Stimulated activated CD4-positive, alpha-beta T cell treated with anti-CD3 and anti-CD28 coated beads, Interleukin-12 subunit alpha, Interleukin-12 subunit beta, amount 100 ng/mL, for 4 hours (primary cell): ENCODE data around the gene MAPK9.
"Not testable (repeated sequence)": the region's sequence is repeated elsewhere in the genome, so short reads cannot be mapped to it uniquely, and the experiment has no call there.

ENCODE experiments used
- DNase-seq: peaks from one replicate; pipeline ENCODE4 v3.0.0-alpha.2; 2020

The MAPK9 gene

DNA sequence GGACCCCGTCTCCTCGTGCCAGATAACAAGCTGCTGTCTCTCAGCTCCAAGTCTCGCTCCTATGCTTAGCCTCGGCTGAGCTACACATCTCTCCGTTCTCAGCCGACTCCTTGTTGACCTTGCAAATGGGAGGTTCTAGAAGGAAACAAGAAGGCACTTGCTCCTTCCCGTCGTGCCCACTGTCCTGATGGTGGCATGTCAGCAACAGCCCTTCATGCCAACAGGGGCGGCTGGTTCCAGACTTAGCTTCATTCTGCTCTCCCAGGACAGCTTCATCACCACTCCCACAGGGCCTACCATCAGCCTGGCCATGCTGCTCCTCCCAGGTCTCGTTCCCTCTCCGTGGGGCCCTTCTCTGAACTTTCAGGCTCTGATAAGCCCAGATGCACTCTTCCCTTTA is 69.8 kb downstream of the MAPK9 start:
- no peak for DNase-seq

DNA sequence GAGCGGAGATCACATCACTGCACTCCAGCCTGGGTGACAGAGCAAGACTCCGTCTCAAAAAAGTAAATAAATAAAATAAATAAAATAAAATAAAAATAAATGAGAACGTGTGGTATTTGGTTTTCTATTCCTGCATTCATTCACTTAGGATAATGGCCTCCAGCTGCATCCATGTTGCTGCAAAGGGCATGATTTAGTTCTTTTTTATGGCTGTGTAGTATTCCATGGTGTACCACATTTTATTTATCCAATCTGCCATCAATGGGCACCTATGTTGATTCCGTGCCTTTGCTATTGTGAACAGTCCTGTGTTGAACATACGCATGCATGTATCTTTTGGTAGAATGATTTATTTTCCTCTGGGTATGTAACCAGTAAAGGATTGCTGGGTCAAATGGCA is 74.1 kb downstream of the MAPK9 start:
- no peak for DNase-seq

DNA sequence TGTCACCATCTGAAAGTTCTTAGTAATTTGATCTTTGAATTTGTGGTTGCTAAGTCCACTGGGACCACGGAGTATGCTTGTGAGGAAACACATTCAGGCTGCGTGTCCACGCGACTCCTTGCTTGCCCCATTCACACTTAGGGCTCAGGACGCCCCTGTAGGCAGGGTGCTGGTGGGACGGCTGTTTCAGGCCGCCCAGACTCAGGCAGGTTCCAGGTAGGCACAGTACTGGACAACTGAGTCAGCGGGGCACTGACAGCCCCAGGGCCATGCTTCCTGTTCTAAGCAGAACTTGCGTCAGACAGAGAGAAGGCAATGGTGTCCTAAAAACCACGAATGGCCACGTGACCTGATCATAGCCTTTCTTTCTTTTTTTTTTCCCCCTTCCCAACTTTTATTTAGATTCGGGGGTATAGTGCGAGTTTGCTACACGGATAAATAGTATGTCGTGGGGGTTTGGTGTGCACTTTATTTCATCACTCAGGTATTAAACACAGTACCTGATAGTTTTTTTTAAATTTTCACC is 75.2 kb downstream of the MAPK9 start:
- no peak for DNase-seq

DNA sequence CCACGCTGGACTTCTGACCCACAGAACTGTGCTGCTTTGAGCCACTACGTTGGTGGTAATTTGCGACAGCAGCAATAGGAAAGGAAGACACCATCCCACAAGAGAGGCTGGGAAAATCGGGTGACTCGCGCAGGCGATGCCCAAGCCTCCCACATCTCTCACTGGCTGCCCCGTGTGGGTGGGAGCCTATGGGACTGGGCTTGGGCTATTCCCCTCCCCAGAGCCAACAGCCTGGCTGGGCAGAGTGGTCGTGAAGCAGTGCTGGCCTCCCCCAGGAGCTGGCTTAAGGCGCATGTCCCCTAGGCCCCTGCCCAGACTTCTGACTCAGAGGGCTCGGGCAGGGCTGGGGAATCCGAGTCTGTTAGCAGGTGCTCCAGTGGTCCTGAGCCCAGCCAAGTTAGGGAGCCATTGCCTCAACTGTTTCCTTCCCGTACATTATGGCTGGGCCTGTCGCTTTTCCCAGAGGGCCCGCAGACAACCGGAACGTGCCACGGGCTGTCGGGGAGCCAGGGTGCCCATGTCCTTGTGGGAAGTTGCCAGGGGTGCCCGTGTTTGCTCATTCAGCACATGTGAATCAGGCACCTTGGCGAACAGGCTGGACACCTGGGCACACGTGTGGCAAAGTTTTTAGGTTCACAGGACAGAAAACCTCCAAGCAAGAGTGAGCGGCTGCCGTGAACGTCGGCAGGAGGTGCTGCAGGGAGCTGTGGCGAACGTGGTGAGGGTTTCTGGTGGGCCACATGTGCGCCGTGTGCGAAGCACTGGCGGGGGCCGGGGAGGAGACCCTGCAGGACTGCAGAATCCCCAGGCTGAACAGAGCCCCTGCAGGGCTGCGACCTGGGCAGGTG is 75.9 kb downstream of the MAPK9 start:
- no peak for DNase-seq

DNA sequence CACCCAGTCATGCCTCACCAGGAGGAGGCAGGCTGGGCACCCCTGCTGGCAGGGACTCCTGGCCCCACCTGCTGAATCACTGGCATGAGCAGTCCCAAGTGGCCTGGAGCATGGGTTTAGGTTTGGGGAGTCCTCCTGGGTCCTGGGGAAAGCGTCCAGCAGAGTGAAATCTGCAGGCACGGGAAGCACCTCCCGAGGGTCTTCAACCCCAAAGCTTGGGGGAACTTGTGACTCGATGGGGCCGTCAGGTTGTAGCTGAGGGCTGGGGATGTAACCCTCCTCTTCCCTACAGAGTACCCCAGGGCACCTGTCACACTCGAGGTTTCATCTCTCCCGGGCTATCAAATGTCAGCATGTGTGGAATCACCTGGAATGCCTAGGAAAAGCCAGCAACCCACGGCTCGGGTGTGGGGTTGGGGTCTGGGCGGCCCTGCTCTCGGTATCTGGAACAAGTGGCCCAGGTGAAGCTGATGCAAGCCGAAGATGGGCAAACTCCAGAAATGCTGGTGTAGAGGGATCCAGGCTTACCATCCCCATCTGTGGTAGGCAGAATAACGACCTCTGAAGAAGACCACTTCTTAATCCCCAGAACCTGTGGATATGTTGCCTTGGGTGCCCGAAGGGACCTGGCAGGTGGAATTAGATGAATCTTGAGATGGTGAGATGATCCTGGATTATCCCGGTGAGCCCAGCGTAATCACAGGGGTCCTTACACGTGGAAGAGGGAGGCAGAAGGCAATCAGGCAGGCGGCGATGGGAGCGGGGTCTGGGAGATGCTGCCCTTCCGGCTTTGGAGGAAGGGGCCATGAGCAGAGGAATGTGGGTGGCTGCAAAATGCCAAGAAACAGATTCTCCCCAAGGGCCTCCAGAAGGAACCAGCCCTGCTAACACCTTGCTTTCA is 76.8 kb downstream of the MAPK9 start:
- DNase-seq = no peak

DNA sequence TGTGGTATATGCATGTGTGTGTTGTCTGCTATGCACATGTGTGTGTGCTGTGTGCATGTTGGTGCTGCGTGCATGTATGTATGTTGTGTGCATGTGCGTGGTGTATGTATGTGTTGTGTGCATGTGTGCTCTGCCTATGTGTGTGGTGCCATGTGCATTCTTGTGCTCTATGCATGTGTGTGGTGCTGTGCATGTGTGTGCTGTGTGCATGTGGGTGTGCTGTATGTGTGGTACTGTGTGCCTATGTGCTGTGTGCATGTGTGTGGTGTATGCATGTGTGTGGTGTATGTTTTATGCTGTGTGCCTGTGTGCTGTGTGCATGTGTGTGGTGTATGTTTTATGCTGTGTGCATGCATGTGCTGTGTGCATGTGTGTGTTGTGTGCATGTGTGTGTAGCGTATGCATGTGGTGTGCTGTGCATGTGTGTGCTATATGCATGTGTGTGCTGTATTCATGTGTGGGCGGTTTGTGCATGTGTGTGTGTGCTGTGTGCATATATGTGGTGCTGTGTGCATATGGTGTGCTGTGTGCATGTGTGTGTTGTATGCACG is 78.2 kb downstream of the MAPK9 start:
- DNase-seq = no peak

DNA sequence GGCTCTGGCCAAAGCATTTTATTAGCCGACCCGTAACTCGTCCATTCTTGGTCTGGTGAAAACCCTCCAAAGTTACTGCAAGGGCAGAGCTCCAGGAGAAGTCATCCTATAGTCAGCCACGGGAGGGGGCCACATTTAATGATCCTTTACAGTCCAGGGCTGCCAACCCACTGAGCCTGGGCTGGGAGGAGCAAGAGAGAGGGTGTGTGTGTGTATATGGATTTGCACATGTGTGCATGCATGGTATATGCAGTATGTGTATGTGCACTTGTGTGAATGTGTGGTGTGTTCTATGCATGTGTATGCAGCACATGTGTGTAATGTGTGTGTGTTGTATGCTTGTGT is 78.7 kb downstream of the MAPK9 start:
- no peak for DNase-seq

DNA sequence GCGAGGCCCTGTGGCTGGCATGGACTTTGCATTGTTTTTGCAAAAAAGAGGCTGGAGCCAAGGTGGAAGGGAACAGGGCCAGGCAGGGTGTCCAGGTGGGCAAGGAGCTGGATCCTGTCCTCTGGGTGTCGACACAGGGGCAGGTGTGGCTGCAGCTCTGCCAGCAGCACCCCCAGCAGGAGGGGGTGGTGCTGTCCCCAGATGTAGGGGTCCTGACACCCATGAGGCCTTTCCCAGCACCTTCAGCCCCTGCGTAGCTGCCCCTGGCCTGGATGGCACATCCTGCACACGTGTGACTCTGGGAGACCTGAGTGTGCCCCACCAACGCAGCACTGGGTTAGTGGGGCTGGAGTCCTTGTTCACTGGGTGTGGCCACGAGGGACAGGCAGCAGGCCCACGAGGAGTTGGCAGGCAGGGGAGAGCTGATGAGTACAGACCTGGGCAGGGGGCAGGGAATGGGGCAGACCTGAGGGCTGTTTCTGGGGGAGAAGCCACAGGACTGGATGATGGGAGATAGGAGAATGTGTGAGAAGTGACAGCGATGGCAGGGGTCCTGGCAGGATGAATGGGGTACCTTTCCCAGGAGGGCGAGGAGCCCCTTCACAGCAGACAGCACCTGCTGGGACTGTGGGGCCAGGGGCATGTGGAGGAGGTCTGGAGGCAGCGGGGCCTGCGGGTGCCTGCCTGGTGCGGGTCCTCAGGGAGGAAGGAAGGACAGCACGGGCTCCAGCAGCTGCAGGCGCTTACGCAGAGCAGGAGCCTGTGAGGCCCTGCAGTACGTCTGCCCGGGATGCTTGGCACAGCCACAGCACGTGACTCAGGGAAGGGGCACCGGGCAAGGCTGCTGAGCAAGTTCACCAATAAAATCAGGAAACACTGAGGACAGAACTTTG is 79.3 kb downstream of the MAPK9 start:
- DNase-seq = no peak

DNA sequence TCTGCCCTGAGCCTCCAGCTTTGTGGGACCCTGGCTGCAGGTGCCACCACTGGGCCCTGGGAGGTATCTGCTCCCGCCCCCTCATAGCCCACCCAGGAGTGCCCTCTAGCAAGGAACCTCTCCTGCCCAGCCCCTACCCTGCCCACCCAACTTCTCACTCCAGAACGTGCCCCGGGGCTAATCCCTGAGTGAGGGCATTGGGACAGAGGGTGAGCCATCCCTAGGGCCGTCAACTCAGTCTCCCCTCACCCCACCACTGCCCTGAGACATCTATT is 80.2 kb downstream of the MAPK9 start:
- no peak for DNase-seq

DNA sequence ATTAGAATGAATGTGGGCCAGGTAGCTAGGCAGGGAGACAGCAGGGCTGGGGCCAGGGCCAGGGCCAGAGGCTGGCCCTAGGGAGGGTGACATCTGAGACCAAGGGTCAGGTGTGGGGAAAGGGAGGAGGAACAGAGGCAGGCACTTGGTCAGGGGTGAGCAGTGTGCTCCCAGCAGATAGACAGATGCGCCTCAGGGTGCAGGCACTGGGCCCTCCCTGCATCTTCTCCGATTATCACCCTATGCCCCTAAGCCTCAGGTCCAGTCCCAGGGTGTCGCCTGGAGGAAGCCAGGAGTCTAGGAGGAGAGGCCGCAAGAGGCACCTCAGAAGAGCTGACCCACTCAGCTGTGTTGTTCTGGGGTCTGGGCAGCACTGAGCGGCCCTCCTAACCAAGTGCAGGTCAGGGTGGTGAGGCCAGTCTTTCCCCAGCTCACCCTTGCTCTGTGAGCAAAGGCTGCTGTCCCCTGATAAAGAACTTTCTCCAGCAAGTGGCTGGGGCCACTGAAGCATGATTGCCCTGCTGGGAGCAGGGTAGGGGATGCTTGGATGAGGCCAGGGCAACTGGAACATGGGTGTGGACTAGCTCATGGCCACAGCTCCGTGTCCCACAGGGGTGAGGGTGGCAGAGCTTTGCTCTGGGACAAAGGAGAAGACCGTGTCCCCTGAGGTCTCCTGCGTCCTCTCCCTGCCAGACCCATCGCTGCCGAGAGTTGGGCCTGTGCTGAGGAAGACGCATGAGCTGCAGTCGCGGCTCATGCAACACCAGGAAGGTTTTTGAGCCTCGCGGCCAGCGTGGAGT is 80.7 kb downstream of the MAPK9 start:
- no peak for DNase-seq

DNA sequence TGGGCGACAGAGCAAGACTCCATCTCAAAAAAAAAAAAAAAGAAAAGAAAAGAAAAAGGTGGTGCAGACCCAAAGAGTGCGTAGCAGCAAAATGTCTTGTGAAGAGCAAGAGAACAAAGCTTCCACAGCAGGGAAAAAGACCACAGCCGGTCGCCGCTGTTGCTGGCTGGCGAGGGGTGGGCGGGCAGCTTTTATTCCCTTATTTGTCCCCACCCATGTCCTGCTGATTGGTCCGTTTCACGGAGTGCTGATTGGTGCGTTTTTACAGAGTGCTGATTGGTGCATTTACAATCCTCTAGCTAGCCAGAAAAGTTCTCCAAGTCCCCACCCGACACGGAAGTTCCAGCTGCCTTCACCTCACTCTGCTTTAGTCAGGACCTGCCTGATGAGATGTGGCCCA is 81.8 kb downstream of the MAPK9 start:
- not testable (repeated sequence) for DNase-seq

DNA sequence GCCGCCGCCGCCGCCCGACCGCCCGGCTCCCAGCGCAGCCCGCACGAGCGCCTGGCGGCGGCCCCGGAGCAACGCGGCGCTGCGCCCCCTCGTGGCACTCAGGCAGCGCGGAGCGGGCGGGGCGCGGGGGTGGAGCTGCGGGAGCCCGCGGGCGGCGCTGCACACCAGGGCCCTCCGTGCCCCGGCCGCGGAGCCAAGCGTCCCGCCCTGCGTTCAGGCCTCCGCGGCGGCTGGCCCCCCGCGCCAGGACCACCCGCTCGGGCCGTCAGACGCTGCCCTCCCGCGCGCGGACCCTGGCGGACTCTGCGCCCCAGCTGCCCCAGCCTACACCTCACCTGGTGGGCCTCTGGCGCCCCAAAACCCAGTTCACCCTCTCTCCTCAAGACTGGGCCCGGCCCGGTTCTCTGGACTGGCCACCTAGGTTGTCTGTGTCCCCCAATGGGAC is 82.7 kb downstream of the MAPK9 start, which contains the start of gene RASGEF1C:
Gene RASGEF1C, minus strand, starts transcription at position 75 of the 445 bp plus-strand sequence. CDS start 71,159 bp downstream, outside the sequence.
- peak; percentile 69 for DNase-seq

DNA sequence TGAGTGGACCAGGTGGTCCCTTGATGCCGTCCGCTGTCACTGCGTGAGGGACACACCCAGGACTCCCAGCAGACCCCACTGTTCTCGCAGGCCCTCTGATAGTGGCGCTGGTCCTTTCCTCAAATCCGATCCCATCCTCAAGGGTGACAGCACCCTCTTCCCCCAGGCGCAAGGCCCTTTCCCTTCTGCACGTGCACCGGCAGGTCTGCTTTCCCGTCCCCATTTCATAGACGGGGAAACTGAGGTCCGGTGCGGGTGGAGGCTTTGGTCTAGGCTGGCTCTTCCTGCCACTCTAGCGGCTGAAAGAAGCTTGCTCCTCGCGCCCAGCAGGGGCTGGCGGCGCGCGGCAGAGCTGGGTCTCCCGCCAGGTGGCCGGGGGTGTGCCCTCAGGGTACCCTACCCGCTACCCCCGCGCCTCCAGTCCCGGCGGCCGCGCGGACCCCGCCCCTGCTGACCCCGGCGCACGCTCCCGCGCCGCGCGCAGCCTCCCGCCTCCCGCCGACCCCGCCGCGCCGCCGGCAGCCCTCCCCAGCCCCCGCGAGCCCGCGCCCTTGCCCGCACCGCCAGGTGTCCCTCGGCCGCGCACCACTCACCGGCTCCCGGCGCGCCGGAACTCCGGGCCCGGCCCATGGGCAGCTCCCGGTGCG is 83.3 kb downstream of the MAPK9 start:
- DNase-seq = peak; percentile 12

DNA sequence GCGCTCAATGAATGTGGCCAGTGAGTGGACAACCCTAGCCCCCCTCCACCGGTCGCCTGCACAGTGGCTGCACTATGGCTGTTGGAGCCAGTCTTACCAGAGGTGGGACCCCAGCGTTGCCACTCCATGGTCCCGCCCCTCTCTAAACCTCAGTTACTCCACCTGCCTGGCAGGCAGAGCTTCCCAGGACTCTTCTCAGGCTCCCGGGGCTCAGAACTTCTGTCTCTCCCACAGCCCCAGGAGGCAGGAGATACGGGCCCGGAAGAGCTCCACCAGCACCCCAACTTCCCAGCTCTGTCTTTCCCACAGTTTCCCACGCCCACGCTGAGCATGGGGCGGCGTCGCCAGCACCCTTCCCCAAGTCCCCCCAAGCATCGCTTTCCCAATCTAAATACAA is 83.8 kb downstream of the MAPK9 start:
- DNase-seq = no peak

DNA sequence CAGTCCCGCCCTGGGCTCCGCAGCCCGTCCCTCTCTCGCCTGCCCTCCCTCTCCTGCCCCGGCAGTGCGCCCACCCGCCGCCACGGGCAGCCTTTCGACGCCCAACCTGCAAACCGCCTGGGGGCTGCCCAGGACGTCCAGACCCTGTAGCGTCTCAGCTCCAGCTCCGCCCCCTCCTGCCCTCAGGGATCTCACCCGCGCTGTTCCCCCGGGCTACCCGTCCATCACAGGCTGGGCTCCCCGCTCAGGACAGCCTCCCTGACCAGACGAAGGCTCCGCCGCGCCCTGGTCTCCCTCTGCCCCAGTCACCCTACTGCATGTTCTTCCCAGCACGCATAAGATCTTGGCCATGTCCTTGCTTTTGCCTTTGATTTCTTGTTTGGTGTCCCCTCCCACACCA is 84.3 kb downstream of the MAPK9 start:
- DNase-seq = no peak

DNA sequence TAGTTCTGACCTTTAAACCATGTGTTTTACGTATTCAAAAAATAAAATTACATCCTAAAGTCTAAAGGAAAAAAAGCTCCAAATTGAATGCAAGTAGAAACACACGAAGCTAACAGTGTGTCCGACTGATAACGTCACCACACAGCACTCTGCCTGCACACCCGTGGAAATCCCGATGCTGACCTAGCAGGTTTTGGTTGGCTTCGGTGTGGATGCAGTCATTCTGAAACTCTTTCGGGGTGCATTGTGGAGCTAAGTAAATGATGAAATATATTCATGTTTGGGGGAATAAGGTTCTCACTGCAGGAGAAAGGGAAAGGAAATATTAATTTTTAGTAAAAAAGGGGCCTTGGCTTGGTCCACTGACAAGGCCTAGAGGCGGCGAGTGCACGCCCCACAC is 84.9 kb downstream of the MAPK9 start:
- DNase-seq = no peak

DNA sequence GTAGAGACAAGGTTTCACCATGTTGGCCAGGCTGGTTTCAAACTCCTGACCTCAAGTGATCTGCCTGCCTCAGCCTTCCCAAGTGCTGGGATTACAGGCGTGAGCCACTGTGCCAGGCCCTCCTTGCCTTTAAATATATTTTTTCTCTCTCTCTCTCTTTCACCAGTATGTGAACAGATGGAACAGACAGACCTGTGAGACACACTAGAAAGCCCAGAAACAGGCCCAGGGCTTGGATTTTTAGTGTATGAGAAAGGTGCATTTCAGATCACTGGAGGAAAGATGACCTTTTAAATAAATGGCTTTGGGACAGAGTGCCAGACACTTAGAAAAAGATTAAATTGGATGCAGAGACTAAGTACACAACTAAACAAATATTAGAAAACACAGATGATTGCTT is 86.0 kb downstream of the MAPK9 start:
- DNase-seq = no peak

DNA sequence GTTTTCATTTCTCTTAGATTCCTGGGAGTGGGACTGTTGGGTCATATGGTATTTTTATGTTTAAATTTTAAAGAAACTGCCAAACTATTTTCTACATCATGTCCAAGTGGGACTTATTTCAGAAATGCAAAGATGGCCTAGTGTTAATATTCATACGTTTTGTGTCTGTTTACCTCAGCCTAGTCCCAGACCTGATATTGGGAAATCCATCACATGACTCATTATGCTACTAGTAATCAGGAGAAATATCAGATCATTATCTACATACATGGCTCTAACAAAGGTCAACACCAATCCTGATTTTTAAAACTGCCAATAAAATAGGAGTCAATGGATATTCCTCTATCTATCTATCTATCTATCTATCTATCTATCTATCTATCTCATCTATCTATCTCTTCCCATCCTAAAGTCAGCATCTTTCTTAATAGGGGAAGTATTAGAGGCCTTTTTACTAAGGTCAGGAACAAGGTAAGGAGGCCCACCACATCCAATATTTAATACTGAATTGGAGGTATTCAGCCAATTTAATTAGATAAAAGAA is 87.5 kb downstream of the MAPK9 start:
- no peak for DNase-seq

DNA sequence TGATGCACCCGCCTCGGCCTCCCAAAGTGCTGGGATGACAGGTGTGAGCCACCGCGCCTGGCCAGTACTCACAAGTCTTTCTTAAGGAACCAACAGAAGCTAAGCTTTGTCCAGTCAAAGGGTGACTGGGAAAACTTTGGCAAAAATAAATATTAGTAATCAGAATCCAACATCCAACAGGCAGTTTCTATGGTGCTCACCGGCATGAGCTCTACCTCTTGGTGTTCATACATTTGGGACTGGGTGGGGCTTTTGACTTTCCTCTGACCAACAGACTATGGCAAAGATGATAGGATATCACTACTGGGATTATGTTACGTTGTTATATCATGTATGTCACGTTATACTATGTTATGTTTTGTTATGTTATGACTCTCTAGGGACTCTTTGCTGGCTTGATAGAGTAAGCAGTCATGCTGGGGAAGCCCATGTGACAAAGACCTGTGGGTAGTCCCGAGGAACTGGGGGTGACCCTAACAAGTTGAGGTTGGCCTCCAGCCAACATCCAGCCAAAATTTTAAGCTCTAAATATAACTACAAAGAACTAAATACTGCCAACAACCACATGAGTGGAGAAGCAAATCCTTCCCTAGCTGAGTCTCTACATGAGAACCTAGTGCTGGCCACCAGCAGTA is 88.8 kb downstream of the MAPK9 start:
- no peak for DNase-seq
